Measurements from ENCODE around the gene SRRT. TPM values are rescaled to one million over a fixed set of nuclear protein-coding genes. Genes with fewer than 3 reads are reported as not detected.

Gene SRRT
- total and polyA plus RNA-seq, 4 donors, result 27.2 to 45.0 (median 30.3) TPM

- Histone ChIP-seq H3K4me3 (ENCODE audit: low read depth in 1 of 3, low read length in 3 of 3) (no peak overlapping the region), H3K36me3 (ENCODE audit: control insufficient read depth in 4 of 4, insufficient read depth in 3 of 4, low read depth in 1 of 4, low read length in 3 of 4) (peaks cover 0 to 3% (median 1%) of the 10 kb centered on the region in 4 donors), H3K27me3 (ENCODE audit: control insufficient read depth in 4 of 4, insufficient read depth in 4 of 4, low read length in 3 of 4) (no peaks in the 10 kb centered on the region), H3K9ac (ENCODE audit: low read depth in 1 of 2, low read length in 2 of 2) (no peak overlapping the region), H3K4me1 (ENCODE audit: control insufficient read depth in 4 of 4, insufficient read depth in 4 of 4, low read length in 3 of 4) (peaks cover 6 to 15% (median 11%) of the 10 kb centered on the region in 4 donors), H3K27ac (ENCODE audit: low read depth in 1 of 2, low read length in 2 of 2) (no peak overlapping the region), H3K9me3 (ENCODE audit: control insufficient read depth in 4 of 4, low read length in 3 of 4) (no peaks in the 10 kb centered on the region)
- WGBS, result 95% methylated on average over 18 of the region's 18 CpGs
- DNase-seq (ENCODE audit: low spot score), result no peak
- TF ChIP-seq, protein P1, sequence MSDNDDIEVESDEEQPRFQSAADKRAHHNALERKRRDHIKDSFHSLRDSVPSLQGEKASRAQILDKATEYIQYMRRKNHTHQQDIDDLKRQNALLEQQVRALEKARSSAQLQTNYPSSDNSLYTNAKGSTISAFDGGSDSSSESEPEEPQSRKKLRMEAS (IDR thresholded peaks at IDR 0.05), result no peak
- TF ChIP-seq REST (IDR thresholded peaks at IDR 0.05), result no peak
- no peak for TF ChIP-seq FOXA2 (IDR thresholded peaks at IDR 0.05)
- no peak for TF ChIP-seq ZBTB33 (IDR thresholded peaks at IDR 0.05)
- no peak for TF ChIP-seq FOXA1 (IDR thresholded peaks at IDR 0.05)
- TF ChIP-seq YY1 (IDR thresholded peaks at IDR 0.05), result no peak
- TF ChIP-seq, protein P2, sequence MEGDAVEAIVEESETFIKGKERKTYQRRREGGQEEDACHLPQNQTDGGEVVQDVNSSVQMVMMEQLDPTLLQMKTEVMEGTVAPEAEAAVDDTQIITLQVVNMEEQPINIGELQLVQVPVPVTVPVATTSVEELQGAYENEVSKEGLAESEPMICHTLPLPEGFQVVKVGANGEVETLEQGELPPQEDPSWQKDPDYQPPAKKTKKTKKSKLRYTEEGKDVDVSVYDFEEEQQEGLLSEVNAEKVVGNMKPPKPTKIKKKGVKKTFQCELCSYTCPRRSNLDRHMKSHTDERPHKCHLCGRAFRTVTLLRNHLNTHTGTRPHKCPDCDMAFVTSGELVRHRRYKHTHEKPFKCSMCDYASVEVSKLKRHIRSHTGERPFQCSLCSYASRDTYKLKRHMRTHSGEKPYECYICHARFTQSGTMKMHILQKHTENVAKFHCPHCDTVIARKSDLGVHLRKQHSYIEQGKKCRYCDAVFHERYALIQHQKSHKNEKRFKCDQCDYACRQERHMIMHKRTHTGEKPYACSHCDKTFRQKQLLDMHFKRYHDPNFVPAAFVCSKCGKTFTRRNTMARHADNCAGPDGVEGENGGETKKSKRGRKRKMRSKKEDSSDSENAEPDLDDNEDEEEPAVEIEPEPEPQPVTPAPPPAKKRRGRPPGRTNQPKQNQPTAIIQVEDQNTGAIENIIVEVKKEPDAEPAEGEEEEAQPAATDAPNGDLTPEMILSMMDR (IDR thresholded peaks at IDR 0.05; ENCODE audit: low read depth, low read length, missing input control), result no peak
- TF ChIP-seq RXRA (IDR thresholded peaks at IDR 0.05), result no peak
- no peak for TF ChIP-seq HNF4A (conservative IDR thresholded peaks at IDR 0.05)
- no peak for TF ChIP-seq NR2F2 (IDR thresholded peaks at IDR 0.05)
- TF ChIP-seq TAF1 (conservative IDR thresholded peaks at IDR 0.05), result no peak
- no peak for TF ChIP-seq RAD21 (IDR thresholded peaks at IDR 0.05)
- no peak for TF ChIP-seq JUND (IDR thresholded peaks at IDR 0.05)
- TF ChIP-seq GABPA (IDR thresholded peaks at IDR 0.05 in 1 of 2, conservative IDR thresholded peaks at IDR 0.05 in 1 of 2), result no peak
- TF ChIP-seq, protein P3, sequence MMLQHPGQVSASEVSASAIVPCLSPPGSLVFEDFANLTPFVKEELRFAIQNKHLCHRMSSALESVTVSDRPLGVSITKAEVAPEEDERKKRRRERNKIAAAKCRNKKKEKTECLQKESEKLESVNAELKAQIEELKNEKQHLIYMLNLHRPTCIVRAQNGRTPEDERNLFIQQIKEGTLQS (IDR thresholded peaks at IDR 0.05), result no peak
- no peak for TF ChIP-seq HNF4G (IDR thresholded peaks at IDR 0.05)
- TF ChIP-seq EGR1 (IDR thresholded peaks at IDR 0.05; ENCODE audit: low read depth in 2 of 2), result no peak
- no peak for TF ChIP-seq SP1 (IDR thresholded peaks at IDR 0.05)
Observed at GRCh38 chr7:100860702-100861615, 13.9 kb upstream of the SRRT start.

All from liver (tissue), 9 donors.